Stimulated activated CD4-positive, alpha-beta T cell treated with anti-CD3 and anti-CD28 coated beads, Interleukin-1b, Interleukin-23, amount 100 ng/mL, for 24 hours (primary cell): ENCODE results near the gene LRIT1.
A peak's percentile ranks its signal among the peaks of the same experiment; 100 is the strongest.

Experiments used
- DNase-seq, 4 experiments: peaks; one replicate each; pipeline ENCODE4 v3.0.0-alpha.2; 2020; ENCODE audit warnings: low read depth in 4 of 4, low spot score in 1 of 4

Gene LRIT1

GRCh38 chr10:84217746-84218145 is 23.6 kb downstream of the LRIT1 start:
- DNase-seq, result no peak

- no peak for DNase-seq
These were observed 24.5 kb downstream of the LRIT1 start for GRCh38 chr10:84216834-84217233.

GRCh38 chr10:84214612-84215235 is 26.6 kb downstream of the LRIT1 start:
- no peak for DNase-seq

GRCh38 chr10:84214046-84214572 is 27.2 kb downstream of the LRIT1 start:
- DNase-seq, result no peak

GRCh38 chr10:84213076-84213475 is 28.3 kb downstream of the LRIT1 start:
- no peak for DNase-seq

- no peak for DNase-seq
These were observed 29.3 kb downstream of the LRIT1 start for GRCh38 chr10:84212014-84212413.

- DNase-seq, result no peak
These were observed 29.8 kb downstream of the LRIT1 start for GRCh38 chr10:84211566-84211965.

GRCh38 chr10:84208023-84208422 is 33.3 kb downstream of the LRIT1 start:
- DNase-seq, result no peak

- DNase-seq, result no peak
These were observed 35.4 kb downstream of the LRIT1 start for GRCh38 chr10:84205853-84206525.

- DNase-seq, result peak; percentile 15 to 50 (median 43)
These were observed 36.1 kb downstream of the LRIT1 start for GRCh38 chr10:84205049-84205852.

GRCh38 chr10:84204610-84205009 is 36.7 kb downstream of the LRIT1 start:
- DNase-seq, result no peak

- no peak for DNase-seq
These were observed 37.2 kb downstream of the LRIT1 start for GRCh38 chr10:84204122-84204521.

- no peak for DNase-seq
These were observed 39.0 kb downstream of the LRIT1 start for GRCh38 chr10:84202349-84202748.

GRCh38 chr10:84201682-84202081 is 39.7 kb downstream of the LRIT1 start:
- no peak for DNase-seq

GRCh38 chr10:84201244-84201606 is 40.1 kb downstream of the LRIT1 start:
- no peak for DNase-seq

- DNase-seq, result no peak
These were observed 40.7 kb downstream of the LRIT1 start for GRCh38 chr10:84200537-84201243.

GRCh38 chr10:84198206-84198915 is 43.0 kb downstream of the LRIT1 start:
- DNase-seq, result no peak

GRCh38 chr10:84197643-84198042 is 43.7 kb downstream of the LRIT1 start:
- no peak for DNase-seq

GRCh38 chr10:84196941-84197340 is 44.4 kb downstream of the LRIT1 start:
- DNase-seq, result no peak

GRCh38 chr10:84196083-84196482 is 45.3 kb downstream of the LRIT1 start:
- no peak for DNase-seq
